Hypothalamus (tissue), 51 donors: ENCODE data around the gene RETREG1.
"Not testable (repeated sequence)": the region's sequence is repeated elsewhere in the genome, so short reads cannot be mapped to it uniquely, and the experiment has no call there.

ENCODE experiments used
- DNase-seq, 51 donors: peaks; one replicate each; lab custom pipeline; 2025; lab: John Stamatoyannopoulos, UW

RETREG1 gene

DNA sequence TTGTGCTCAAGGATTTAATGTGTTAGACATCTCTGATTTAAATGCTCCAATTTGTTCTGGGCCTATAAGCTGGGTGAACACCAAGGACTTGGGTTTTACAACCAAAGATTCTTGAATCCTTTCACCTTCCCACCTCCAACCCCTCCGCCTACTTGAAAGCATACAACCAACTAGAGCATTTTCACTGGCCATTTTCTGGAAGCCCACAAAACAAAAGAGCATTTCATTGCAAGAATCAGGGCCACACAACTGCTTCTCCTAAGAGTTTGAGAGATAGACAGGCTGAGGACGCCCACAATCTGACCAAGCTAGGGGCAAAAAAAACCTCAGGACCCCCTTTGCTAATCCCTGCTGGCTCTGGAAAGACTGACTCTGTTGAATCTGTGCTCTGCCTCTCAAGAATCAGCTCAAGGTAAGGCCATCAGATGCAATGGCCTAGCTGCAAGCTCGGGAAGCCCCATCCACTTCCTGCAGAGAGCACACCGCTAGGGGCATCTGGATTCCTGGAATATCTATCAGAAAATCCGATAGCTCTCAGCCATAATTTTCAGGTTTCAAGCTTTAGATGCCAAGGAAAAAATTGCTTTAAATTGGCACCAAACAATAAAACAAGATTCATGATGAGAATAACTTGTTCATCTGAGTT, 57.7 kb downstream of the RETREG1 start:
- peak in 1 of 51 donors; percentile 36 for DNase-seq

DNA sequence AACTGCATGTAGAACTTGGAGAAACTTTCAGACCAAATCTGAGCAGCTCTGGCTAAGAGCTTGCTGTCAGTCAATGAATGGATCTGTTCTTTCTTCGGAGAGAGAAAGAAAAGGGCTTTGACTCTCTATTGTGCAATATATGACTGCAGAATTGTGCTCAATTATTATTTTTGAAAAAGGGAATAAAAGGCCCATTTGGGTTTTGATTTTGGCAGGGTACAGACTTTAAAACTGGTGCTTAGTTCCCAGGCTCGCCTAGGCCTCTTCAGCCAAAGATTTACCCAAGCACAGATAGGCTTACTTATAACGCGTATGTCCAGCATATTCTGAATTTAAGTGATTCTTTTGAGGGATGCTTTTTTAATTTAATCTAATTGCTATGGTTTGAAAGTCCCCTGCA, 59.3 kb downstream of the RETREG1 start:
- DNase-seq = peak in 3 of 51 donors; percentile 23 to 59 (median 51)

DNA sequence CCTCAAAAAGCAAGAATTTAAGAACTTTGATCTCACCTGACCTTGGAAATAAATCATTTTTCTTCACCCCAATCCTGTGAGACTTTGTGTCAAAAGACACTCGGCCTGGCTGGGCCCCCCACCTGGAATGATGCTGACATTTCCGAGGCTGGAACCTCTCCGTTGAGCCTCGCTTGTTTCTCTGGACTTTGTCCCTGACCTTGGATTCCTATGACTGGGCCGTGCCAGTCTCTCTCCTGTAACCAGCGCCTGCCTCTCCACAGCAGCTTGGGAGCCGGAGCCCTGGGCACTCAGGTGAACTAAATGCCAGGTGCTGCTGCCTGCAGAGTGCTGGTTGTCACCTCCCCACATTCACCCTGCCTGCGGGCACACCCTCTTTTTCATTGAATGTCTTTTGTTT, 62.7 kb downstream of the RETREG1 start:
- no peak for DNase-seq

DNA sequence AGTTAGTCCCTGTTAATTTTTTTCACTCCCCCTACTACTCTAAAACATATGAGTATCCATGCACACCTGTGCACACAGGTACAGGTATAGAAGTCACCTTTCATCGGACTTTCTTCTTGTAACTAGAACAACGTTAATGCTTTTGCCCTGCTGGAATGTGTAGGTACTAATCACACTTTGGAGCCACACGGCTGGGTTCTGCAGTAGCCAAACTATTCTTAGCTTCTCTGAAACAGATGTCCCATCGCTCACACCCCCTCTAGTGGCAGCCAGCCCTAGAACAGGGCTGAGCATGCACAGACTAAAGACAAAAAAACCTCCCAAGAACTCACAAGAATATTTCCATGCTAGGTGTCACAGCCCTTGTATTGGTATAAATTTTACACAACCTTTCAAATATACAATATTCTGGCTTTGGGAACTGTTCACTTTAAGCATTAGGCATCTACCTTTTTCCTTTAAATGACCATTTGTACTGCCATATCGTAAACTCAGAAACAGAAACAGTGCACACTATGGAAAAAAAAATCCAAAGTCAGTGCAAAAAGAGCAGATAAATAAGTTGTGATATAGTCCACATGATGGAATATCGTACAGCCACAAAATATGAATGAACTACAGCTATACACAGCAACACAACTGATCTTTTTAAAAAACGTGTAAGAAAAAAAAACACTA, 64.0 kb downstream of the RETREG1 start:
- peak in 36 of 51 donors; percentile 7 to 81 (median 55) for DNase-seq

DNA sequence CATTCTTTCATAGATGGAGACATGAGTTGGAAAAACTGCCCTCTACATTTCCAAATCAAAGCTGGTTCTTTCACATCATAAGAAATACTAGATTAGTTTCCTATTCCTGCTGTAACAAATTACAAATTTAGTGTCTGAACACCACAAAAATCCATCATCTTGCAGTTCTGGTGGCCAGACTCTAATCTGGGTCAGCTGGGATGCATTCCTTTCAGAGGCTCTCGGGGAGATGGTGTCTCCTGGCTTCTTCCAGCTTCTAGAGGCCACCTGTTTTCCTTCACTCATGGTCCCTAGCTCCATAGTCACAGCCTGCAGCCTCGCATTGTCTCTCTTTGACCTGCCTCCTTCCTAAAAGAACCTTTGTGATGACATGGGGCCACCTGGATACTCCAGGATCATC, 65.2 kb downstream of the RETREG1 start:
- no peak for DNase-seq

DNA sequence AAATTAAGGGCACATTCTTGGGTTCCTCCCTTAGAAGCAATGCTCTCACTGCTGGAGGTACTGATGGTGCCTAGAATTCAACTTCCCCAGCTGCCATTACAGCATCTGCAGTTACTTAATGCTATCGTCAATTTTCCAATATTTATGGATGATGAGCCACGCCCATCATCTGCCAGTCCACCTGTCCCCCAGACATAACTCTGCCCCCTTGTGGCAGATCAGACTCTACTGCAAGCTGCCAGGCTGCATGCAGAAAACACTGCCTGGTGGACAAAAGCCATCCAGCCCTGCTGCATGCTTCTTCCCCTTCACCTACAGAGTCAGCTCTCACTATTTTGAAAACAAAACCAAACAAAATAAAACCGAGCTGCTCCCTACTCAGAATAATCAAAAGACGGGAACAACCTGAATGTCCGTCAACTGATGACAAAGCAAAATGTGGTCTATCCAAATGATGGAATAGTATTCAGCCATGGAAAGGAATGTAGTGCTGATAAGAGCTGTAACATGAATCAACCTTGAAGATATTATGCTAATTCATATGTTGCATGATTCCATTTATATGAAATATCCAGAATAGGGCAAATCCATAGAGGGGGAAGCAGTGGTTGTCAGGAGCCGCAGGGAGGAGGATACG, 66.4 kb downstream of the RETREG1 start:
- DNase-seq = no peak

DNA sequence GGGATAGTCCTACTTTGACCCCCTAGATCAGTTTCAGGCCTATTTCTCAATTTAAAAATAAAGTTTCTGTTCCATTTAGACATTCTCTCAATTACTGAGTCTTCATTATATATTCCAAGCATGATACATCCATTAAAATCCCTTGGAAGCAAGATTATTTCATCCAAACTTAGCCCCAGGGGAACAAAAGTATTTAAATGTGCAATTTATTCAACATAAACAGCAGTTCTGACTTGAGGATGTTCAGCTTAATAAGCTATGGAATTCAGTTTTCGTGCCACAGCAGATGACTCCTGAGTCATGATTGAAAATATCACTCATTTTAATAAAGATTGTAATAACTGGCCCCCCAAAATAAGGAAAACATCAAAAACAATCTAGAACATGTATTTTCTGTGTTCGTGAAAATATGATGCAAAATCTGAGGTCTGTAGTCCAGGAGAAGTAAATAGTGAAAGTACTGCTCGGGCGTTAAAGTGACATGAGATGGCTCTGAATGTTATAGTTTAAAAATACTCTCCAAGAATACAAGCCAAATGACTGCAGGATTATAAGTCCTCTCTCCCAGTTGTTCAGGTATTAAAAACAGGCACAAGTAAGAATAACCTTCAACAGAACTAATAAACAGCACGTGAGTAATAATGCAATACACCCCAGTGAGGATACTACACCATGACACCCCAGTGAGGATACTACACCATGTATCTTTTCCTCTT, 67.1 kb downstream of the RETREG1 start:
- no peak for DNase-seq

DNA sequence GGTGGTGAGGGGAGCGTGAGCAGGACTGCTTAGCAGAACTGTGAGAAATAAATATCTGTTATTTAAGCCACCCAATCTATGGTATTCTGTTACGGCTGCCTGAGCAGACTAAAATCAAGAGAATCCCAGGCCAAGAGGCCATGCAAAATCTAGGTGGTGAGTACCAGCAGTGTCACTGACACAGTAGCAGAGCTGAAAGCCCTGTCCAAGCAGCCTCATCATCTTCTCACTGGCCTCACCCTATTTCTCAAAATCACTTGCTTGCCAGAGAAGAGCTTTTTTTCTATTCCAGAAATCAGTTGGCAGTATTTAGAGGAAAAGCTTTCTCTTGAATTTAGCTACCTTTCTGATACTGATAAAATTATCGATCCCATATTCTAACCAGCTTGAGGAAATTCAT, 68.0 kb downstream of the RETREG1 start:
- DNase-seq = no peak

DNA sequence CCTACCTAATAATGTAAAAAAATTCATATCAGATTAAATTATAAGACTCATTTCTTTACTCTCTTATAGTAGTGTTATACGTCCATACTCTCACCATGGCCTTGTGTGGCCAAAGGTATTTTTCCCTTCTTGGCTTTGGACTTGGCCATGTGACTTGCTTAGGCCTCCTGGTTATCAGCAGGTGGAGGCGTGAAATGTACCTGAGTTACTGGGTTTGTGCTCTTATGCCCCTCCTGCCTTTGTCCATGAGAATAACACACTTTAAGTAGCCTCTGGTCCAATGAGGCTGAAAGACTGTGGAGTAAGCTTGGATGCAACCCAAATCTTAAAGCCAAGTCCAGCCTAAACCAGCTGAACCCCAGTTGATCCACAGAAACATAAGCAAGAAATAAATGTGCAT, 68.7 kb downstream of the RETREG1 start:
- no peak for DNase-seq

DNA sequence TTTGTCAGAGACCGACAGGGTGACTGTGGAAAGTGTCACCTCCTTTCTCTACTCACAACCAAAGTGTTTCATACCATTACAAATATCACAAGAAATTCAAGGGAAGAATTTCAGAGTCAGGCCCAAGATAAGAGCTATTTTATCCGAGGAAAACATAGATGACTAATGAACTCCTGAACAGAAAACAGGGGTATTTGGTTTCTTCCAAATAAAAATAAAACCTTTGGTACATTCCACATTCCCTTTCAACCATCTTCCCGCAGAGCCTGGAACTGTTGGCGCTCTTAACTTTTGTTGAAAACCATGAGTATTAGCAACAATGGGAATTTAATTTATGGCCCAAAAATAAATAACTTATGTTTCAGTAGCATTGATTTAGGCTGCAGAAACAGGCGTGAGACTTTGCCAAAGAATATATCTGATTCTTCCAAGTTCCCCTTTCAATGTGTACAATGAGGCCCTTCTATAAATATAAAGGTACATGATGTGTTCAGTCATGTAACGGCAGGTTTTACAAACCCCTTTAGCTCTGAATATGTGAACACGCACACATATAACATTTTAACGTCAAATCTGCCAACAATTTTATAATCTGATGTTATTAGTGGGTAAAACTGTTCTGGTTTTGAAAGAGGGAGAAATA, 69.5 kb downstream of the RETREG1 start:
- DNase-seq = no peak

DNA sequence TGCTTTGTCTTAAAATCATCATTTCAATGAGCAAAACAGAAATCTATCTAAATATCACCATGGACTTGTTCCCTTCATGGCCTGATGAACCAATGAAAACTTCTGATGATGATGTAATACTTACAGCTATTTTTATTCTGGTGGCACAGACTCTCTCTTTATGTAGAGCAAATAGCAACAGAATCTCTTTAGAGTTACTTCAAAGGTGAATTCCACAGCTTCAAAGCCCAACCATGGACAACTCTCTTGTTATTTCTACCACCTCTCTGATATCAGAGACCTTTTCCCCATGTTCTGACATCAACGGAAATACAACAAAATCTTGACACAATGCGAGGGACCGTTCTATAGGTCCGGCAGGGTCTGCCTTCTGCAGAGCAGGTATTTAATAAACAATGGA, 70.1 kb downstream of the RETREG1 start:
- DNase-seq = peak in 1 of 51 donors; percentile 13

DNA sequence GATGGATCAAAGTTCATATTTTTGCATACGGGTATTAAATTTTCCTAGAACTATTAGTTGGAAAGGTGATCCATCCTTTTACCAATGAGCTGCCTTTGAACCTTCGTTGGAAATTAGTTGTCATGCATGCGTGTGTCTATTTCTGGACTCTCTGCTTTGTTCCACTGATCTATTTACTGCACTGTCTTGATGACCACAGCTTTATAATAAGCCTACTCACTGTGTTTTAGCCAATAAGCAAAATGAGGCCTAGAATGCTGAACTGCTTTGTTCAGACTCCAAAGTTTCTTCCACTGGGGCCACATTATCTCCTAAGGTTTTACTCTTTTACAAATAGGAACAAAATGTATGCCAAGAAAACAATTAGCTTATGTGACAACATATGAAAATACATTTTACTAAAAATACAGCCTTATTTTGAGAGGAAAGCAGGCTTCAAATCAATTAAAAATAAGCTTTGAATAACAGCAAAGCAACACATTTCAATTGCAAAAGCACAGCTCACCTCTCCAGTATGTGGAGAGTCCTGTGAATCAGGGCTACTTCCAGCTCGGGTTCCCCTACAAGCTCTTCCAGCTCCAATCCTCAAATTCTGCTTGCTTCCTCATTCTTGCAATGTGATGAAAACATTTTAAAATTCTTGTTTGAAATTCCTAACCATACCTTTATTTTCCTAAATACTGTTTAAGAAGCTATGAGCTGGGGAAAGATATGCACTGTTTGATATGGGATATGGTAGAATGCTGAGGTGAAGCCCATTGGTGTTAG, 72.0 kb downstream of the RETREG1 start:
- DNase-seq = no peak

DNA sequence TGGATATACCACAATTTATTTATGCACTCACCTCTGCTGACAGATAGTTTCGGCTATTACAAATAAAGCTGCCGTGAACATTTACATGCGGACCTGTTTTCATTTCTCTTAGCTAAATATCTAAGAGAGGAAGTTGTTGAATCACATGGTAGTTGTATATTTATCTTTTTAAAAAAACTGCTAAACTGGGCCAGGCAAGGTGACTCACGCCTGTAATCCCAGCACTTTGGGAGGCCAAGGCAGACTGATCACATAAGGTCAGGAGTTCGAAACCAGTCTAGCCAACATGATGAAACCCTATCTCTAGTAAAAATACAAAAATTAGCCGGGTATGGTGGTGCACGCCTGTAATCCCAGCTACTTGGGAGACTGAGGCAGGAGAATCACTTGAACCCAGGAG, 73.6 kb downstream of the RETREG1 start:
- not testable (repeated sequence) for DNase-seq

DNA sequence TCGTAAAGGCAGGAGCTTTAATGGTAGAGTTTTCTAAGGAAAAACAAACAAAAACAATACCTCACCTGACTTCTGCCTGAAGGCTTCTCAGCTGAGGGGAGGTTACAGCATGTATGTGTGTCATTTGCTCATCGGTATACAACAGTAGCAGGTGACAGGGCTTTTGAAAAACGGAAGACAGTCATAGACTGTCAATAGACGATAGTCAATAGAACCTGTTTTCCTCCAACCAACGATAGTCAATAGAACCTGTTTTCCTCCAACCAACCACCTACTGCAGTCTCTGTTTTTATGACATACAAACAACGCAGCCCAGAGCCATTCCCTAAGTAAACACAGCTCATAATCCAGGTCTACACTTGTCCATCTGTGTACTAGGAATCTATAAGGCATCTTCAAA, 74.6 kb downstream of the RETREG1 start:
- no peak for DNase-seq

DNA sequence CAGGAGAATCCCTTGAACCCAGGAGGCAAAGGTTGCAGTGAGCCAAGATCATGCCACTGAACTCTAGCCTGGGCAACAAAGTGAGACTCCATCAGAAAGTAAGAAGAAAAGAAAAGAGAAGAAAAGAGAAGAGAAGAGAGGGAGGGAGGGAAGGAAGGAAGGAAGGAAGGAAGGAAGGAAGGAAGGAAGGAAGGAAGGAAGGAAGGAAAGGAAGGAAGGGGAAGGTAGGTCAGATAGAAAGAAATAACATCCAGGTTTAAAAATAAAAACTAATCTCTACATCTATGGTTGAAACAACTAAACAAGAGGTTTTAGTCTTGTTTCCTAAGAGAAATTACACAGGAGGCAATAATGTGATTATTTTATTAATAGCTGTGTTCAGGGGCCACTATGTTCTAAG, 75.2 kb downstream of the RETREG1 start:
- not testable (repeated sequence) for DNase-seq

DNA sequence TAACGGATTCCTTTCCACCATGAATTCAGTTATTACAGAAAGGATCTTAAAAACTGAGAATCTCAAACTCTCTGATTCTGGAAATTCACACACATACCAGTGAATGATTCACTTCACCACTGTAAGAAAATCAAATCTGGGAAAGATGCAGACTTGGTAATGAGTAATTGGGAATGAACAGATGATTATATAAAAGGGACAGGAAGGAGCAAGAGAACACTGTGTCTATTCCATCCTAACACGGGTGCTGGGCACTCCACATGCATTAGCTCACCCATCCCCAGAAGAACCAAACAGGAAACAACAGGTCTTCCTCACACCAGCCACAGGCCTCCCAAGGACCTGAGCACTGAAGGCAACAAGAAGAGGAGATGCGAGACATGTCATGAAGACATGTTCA, 76.4 kb downstream of the RETREG1 start:
- peak in 1 of 51 donors; percentile 32 for DNase-seq

DNA sequence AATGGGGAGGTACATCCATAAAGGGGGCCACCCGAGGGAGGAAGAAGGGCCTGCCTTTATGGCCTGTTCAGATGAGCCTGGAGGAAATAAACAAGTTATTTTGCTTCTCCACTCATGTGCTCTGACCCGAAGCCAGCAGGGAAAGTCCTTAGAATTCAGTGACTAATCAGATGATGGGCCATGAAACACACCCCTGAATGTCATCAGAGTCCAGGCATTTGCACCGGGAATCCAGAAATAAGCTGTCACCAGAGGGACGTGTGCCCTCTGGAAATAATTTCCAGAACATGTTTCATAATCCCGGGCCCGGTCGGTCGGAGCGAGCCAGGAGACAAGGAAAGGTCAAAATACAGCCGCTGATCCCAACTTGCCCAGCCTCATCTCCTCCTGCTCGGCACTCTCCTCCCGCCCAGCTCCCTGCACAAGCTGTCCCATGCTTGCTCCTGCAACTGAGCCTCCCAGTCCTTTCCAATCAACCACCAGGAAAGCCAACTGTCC, 77.6 kb downstream of the RETREG1 start:
- DNase-seq = peak in 11 of 51 donors; percentile 8 to 67 (median 35)

DNA sequence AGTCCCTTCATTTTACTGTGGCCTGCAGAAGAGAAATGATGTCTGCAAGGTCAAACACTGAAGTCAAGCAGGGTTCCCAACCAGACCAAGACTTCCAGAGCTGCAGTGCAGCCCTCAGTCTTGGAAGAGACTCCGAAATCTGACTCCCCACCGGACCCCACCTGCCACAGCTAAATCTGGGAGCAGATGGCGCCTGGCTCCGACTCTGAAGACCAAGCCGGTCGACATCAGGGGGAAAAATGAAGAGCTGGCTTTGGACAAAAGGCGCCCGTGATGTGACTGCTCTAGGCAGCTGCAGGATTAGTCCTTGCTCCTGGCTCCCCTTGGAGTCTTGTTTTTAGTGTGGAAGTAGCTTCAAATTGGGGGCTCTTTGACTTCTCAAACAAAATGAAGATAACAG, 78.8 kb downstream of the RETREG1 start:
- no peak for DNase-seq

DNA sequence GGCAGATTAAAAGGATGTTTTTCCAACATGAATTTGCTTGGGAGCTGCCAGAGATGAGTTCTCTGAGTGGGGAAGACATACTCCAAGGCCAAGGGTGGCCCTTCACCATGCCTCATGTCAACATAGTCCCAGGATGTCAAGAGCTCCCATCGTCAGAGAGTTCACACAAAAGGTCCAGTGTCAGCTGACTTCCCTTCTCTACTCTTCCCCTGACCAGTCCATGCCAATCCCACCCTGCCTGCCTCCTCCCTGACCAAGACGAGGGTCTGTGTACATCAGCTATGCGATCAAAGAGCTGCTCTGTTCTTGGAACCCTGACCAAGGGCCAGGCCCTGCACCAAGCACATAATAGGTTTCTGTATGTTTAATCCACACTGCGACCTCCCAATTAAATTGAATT, 80.0 kb downstream of the RETREG1 start:
- no peak for DNase-seq

DNA sequence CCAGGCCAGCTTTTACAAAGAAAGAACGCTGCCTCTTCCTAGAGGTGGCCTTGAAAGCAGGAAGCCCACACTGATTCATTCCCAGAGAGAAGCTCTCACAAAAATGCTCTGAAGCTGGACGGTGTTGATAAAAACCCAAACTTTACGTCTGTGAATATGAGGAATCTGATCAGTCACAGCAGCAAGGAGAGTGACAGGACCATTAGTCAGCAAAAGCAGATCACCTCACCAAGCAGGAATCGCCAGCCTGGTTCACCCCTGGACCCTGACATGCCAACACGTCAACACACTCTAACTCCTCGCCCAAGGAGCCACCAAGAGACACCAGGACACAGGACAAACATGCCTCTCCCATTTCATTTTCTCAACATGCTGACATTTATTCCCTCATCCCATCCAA, 80.6 kb downstream of the RETREG1 start:
- no peak for DNase-seq
